A549 (cell line): ENCODE data around the gene IRX6. TPM values are rescaled to one million over a fixed set of nuclear protein-coding genes. Genes with fewer than 3 reads are reported as not detected.

Experiments used
- ATAC-seq, 2 experiments: fragments of 200-7000 bp in 1 of 2; fragments of >200 bp in 1 of 2; cut with Nextera tagmentation in 1 of 2; cut with Tn5 transposase in 1 of 2; 3 replicates each; pipeline versions ENCODE4 v1.8.0 to v1.9.1; 2018 to 2020; ENCODE audit warnings: mild to moderate bottlenecking in 1 of 2, moderate library complexity in 1 of 2
- CTCF ChIA-PET: fragments of 300-600 bp; sonication (Branson Sonifier 250); formaldehyde crosslinking; extraction: SDS; loops from one replicate; lab custom pipeline; 2021; ENCODE audit warnings: antibody characterized with exemption, inconsistent platforms; lab: Yijun Ruan, JAX
- POLR2A ChIA-PET: fragments of 350-600 bp; formaldehyde crosslinking; extraction: SDS; loops from one replicate; lab custom pipeline; 2021; ENCODE audit warnings: antibody characterized with exemption, inconsistent platforms; lab: Yijun Ruan, JAX
- DNase-seq, 2 experiments: peaks; one replicate each; pipeline versions ENCODE4 v3.0.0 to v3.0.0-alpha.2; 2011 to 2016; ENCODE audit warnings: low read depth in 1 of 2, low spot score in 1 of 2
- FAIRE-seq: peaks from 2 replicates; lab custom pipeline; 2011; peaks lifted over from hg19 to GRCh38; lab: Jason Lieb, UNC
- H3K27ac ChIP-seq, 2 experiments: fragments of >200 bp; sonication (Bioruptor Twin); formaldehyde crosslinking; 3 replicates each; pipeline ENCODE4 v1.5.1; 2016 to 2017
- H3K4me1 ChIP-seq: fragments of >200 bp; sonication (Bioruptor Twin); formaldehyde crosslinking; 3 replicates; pipeline ENCODE4 v1.6.1; 2016
- H3K4me2 ChIP-seq: fragments of >200 bp; sonication (Bioruptor Twin); formaldehyde crosslinking; 3 replicates; pipeline ENCODE4 v1.6.1; 2016
- H3K4me3 ChIP-seq: fragments of >200 bp; sonication (Bioruptor Twin); formaldehyde crosslinking; 3 replicates; pipeline ENCODE4 v1.5.1; 2016
- H3K9me3 ChIP-seq: fragments of >200 bp; sonication (Bioruptor Twin); formaldehyde crosslinking; 3 replicates; pipeline ENCODE4 v1.6.1; 2016
- CBX2 ChIP-seq: fragments of 200-600 bp; sonication (generic); IDR thresholded peaks from 2 replicates; pipeline ENCODE4 v1.6.1; 2016; ENCODE audit warnings: low read depth, mild to moderate bottlenecking, borderline replicate concordance
- CEBPB ChIP-seq, 2 experiments: fragments of >200 bp in 1 of 2; sonication (Bioruptor Twin) in 1 of 2; formaldehyde crosslinking in 1 of 2; IDR thresholded peaks; 2 replicates each; pipeline ENCODE4 v1.6.1; 2012 to 2016
- FOSL2 ChIP-seq, 2 experiments: fragments of 450-650 bp in 1 of 2; fragments of >200 bp in 1 of 2; sonication (Bioruptor Twin) in 1 of 2; formaldehyde crosslinking; IDR thresholded peaks; 2 replicates each; pipeline versions ENCODE4 v1.5.0 to v1.6.1; 2016 to 2020; ENCODE audit warnings: mild to moderate bottlenecking in 1 of 2, moderate library complexity in 1 of 2
- FOXS1 ChIP-seq: fragments of 250-450 bp; sonication (Bioruptor Pico); IDR thresholded peaks from 2 replicates; pipeline ENCODE4 v1.5.0; 2020; ENCODE audit warnings: mild to moderate bottlenecking, moderate library complexity
- HEYL ChIP-seq: fragments of 250-450 bp; sonication (Bioruptor Pico); IDR thresholded peaks from 2 replicates; pipeline ENCODE4 v1.8.0; 2021; ENCODE audit warnings: mild to moderate bottlenecking, moderate library complexity
- KDM5A ChIP-seq: fragments of 200-600 bp; sonication (generic); IDR thresholded peaks from 2 replicates; pipeline ENCODE4 v1.6.1; 2016; ENCODE audit warnings: antibody characterized with exemption, mild to moderate bottlenecking
- MYC ChIP-seq: IDR thresholded peaks from 2 replicates; pipeline ENCODE4 v1.6.1; 2012; ENCODE audit warnings: mild to moderate bottlenecking, inconsistent platforms, low read length, improper control_type of control experiment, borderline replicate concordance
- NFE2L2 ChIP-seq: fragments of 150-350 bp; conservative IDR thresholded peaks from 2 replicates; pipeline ENCODE4 v1.6.1; 2014; ENCODE audit warnings: low read length
- NPAS2 ChIP-seq: fragments of 250-450 bp; sonication (Bioruptor Pico); IDR thresholded peaks from 2 replicates; pipeline ENCODE4 v1.8.0; 2022; ENCODE audit warnings: mild to moderate bottlenecking, moderate library complexity, borderline replicate concordance
- RAD21 ChIP-seq, 2 experiments: fragments of >200 bp in 1 of 2; sonication (Bioruptor Twin) in 1 of 2; formaldehyde crosslinking in 1 of 2; IDR thresholded peaks in 1 of 2; conservative IDR thresholded peaks in 1 of 2; 2 replicates in 1 of 2; 3 replicates in 1 of 2; pipeline ENCODE4 v1.6.1; 2012 to 2018; ENCODE audit warnings: inconsistent platforms in 1 of 2
- RARB ChIP-seq: fragments of 250-450 bp; sonication (Bioruptor Pico); IDR thresholded peaks from 2 replicates; pipeline ENCODE4 v1.8.0; 2021; ENCODE audit warnings: mild to moderate bottlenecking, moderate library complexity
- TFCP2L1 ChIP-seq: fragments of 250-450 bp; sonication (Bioruptor Pico); IDR thresholded peaks from 2 replicates; pipeline ENCODE4 v1.5.0; 2021; ENCODE audit warnings: mild to moderate bottlenecking
- TP53 ChIP-seq: fragments of 250-450 bp; sonication (Bioruptor Pico); IDR thresholded peaks from 2 replicates; pipeline ENCODE4 v1.5.0; 2021; ENCODE audit warnings: mild to moderate bottlenecking, moderate library complexity
- ZNF302 ChIP-seq: fragments of 250-450 bp; sonication (Bioruptor Pico); IDR thresholded peaks from 2 replicates; pipeline ENCODE4 v1.9.0; 2021; ENCODE audit warnings: inconsistent platforms, mild to moderate bottlenecking, moderate library complexity
- WGBS: methylation state at CpG from one replicate; pipeline ENCODE4 v1.1.6; 2017; ENCODE audit errors: missing lambda C conversion rate; 5-methylcytosine and 5-hydroxymethylcytosine counted together
- polyA plus RNA-seq, 4 experiments: library from polyadenylated mRNA; depleted of rRNA in 3 of 4; stranded (reverse); fragments of >200 nt; fragmentation: RNase III in 1 of 4; extraction: RNeasy Plus Mini Kit Qiagen cat#74134 plus additional on column Dnase treatment in 1 of 4; gene quantifications; 2 replicates in 3 of 4; 3 replicates in 1 of 4; pipeline ENCODE4 v1.2.3, GENCODE V29; 2011 to 2017
- TF ChIP-seq, protein P1 (sequence below): fragments of 200-600 bp; sonication (generic); IDR thresholded peaks from 2 replicates; pipeline ENCODE4 v1.6.1; 2016; ENCODE audit warnings: antibody characterized with exemption, mild to moderate bottlenecking, moderate library complexity
- TF ChIP-seq, protein P2 (sequence below): IDR thresholded peaks from 2 replicates; pipeline ENCODE4 v1.6.1; 2012
- TF ChIP-seq, protein P3 (sequence below): IDR thresholded peaks from 2 replicates; pipeline ENCODE4 v1.6.1; 2012; ENCODE audit warnings: low read depth, borderline replicate concordance
- TF ChIP-seq, protein P4 (sequence below): fragments of 450-650 bp; IDR thresholded peaks from 2 replicates; pipeline ENCODE4 v1.6.1; 2014; ENCODE audit warnings: antibody characterized with exemption

The IRX6 gene
- polyA plus RNA-seq, 2 of the 4 experiments (the other 2 are of a cell fraction): not detected

DNA sequence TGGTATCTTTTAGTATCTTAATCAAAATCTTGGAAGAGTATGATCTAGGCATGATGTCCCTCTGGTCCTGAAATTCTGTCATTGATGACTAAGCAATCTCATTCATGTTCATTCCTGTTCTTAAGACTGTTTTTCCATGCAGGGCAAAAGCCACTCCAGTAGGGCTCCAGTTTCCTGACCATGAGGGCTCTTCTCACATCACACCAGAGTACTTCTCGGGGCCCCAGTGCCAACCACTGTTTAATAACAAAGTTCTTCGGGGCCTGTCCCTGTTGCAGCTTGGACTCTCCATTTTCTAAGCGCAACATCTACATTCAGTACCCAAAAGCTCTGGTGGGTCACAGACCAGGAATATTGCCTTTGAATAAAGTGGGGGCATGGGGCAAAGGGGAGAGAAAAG, 52.0 kb downstream of the IRX6 start:
- Histone ChIP-seq H3K4me2 (no peak overlapping the region), H3K27ac (no peak overlapping the region), H3K4me3 (no peak overlapping the region), H3K4me1 (no peaks in the 10 kb centered on the region), H3K9me3 (no peaks in the 10 kb centered on the region)
- DNase-seq (no peak), FAIRE-seq (no peak), ATAC-seq (no peak)
- POLR2A ChIA-PET: no interaction called here
- 44% methylated on average over 3 of the region's 3 CpGs for WGBS
- TF ChIP-seq CBX2 (no peak), NPAS2 (CRISPR knock-in tag) (no peak), TP53 (CRISPR knock-in tag) (no peak), RARB (CRISPR knock-in tag) (no peak), HEYL (no peak), NFE2L2 (no peak), KDM5A (no peak), FOSL2 (IDR thresholded peaks at IDR 0.05) (no peak), FOSL2 (CRISPR knock-in tag; IDR thresholded peaks at IDR 0.05) (no peak)
- CTCF ChIA-PET: no interaction called here

DNA sequence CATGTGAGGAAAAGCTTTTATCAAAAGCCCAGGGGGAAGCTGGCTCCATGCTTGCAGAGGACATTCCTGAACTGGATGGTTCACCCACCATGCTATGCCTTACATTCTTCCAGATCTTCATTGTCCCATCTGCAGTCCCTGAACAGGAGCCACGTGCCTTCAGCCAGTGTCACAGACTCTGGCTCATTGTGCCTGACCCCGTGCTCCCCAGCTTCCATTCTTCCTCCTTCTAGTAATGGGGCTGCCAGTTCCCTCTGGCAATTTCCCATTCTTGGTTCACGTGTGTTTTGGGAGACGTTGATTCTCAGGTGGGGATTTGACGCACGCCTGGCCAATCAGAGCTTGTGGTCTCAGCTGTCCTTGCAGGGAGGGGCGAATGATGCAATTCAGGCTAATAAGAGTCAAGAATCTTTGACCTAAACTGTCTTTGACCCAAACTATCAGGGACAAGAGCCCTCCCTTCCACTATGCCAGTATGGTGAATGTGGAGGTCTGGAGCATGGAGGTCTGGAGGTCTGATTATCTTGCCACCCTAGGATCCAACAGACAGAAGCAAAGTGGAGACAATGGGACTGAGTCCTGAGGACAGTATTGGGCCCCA, 52.7 kb downstream of the IRX6 start:
- no peak overlapping the region for H3K4me3 ChIP-seq
- ATAC-seq (no peak), DNase-seq (no peak), FAIRE-seq (no peak)
- WGBS: 46% methylated on average over 7 of the region's 7 CpGs
- H3K4me1 ChIP-seq: no peaks in the 10 kb centered on the region
- H3K9me3 ChIP-seq: no peaks in the 10 kb centered on the region
- POLR2A ChIA-PET: no interaction called here
- no peak overlapping the region for H3K4me2 ChIP-seq
- H3K27ac ChIP-seq: no peak overlapping the region
- TF ChIP-seq RAD21 (conservative IDR thresholded peaks at IDR 0.05 in 1 of 2, IDR thresholded peaks at IDR 0.05 in 1 of 2) (no peak), MYC (no peak), TFCP2L1 (no peak), FOXS1 (CRISPR knock-in tag) (no peak), ZNF302 (CRISPR knock-in tag) (no peak), CEBPB (IDR thresholded peaks at IDR 0.05) (no peak), CBX2 (no peak)
- TF ChIP-seq, protein P1, sequence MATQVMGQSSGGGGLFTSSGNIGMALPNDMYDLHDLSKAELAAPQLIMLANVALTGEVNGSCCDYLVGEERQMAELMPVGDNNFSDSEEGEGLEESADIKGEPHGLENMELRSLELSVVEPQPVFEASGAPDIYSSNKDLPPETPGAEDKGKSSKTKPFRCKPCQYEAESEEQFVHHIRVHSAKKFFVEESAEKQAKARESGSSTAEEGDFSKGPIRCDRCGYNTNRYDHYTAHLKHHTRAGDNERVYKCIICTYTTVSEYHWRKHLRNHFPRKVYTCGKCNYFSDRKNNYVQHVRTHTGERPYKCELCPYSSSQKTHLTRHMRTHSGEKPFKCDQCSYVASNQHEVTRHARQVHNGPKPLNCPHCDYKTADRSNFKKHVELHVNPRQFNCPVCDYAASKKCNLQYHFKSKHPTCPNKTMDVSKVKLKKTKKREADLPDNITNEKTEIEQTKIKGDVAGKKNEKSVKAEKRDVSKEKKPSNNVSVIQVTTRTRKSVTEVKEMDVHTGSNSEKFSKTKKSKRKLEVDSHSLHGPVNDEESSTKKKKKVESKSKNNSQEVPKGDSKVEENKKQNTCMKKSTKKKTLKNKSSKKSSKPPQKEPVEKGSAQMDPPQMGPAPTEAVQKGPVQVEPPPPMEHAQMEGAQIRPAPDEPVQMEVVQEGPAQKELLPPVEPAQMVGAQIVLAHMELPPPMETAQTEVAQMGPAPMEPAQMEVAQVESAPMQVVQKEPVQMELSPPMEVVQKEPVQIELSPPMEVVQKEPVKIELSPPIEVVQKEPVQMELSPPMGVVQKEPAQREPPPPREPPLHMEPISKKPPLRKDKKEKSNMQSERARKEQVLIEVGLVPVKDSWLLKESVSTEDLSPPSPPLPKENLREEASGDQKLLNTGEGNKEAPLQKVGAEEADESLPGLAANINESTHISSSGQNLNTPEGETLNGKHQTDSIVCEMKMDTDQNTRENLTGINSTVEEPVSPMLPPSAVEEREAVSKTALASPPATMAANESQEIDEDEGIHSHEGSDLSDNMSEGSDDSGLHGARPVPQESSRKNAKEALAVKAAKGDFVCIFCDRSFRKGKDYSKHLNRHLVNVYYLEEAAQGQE: no peak
- TF ChIP-seq, protein P2, sequence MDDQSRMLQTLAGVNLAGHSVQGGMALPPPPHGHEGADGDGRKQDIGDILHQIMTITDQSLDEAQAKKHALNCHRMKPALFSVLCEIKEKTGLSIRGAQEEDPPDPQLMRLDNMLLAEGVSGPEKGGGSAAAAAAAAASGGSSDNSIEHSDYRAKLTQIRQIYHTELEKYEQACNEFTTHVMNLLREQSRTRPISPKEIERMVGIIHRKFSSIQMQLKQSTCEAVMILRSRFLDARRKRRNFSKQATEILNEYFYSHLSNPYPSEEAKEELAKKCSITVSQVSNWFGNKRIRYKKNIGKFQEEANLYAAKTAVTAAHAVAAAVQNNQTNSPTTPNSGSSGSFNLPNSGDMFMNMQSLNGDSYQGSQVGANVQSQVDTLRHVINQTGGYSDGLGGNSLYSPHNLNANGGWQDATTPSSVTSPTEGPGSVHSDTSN: no peak
- TF ChIP-seq, protein P3, sequence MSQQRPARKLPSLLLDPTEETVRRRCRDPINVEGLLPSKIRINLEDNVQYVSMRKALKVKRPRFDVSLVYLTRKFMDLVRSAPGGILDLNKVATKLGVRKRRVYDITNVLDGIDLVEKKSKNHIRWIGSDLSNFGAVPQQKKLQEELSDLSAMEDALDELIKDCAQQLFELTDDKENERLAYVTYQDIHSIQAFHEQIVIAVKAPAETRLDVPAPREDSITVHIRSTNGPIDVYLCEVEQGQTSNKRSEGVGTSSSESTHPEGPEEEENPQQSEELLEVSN: no peak
- TF ChIP-seq, protein P4, sequence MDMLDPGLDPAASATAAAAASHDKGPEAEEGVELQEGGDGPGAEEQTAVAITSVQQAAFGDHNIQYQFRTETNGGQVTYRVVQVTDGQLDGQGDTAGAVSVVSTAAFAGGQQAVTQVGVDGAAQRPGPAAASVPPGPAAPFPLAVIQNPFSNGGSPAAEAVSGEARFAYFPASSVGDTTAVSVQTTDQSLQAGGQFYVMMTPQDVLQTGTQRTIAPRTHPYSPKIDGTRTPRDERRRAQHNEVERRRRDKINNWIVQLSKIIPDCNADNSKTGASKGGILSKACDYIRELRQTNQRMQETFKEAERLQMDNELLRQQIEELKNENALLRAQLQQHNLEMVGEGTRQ: no peak
- TF ChIP-seq, all 56 proteins: peak for 0
- CTCF ChIA-PET: no interaction called here
